ENCODE results near the gene WWC2.

DNA sequence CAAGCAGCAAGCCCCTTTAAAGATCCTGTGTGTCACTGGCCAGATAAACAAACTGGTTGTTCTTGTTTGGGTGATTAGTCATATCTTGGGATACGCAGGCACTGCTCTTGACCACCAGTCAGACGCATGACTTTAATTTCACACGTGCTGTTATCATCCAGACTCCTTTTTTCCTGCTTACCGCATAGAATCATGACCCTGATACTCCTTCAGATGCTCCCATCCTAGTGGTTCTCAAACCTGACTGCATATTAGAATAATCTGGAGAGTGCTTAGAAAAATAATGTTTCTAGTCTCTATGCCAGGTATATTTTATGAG, 142.2 kb downstream of the WWC2 start:
- TF ChIP-seq, protein P1, sequence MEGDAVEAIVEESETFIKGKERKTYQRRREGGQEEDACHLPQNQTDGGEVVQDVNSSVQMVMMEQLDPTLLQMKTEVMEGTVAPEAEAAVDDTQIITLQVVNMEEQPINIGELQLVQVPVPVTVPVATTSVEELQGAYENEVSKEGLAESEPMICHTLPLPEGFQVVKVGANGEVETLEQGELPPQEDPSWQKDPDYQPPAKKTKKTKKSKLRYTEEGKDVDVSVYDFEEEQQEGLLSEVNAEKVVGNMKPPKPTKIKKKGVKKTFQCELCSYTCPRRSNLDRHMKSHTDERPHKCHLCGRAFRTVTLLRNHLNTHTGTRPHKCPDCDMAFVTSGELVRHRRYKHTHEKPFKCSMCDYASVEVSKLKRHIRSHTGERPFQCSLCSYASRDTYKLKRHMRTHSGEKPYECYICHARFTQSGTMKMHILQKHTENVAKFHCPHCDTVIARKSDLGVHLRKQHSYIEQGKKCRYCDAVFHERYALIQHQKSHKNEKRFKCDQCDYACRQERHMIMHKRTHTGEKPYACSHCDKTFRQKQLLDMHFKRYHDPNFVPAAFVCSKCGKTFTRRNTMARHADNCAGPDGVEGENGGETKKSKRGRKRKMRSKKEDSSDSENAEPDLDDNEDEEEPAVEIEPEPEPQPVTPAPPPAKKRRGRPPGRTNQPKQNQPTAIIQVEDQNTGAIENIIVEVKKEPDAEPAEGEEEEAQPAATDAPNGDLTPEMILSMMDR (conservative IDR thresholded peaks at IDR 0.05; ENCODE audit: low read depth, low read length) = no peak
- TF ChIP-seq EZH2 (IDR thresholded peaks at IDR 0.05; ENCODE audit: borderline replicate concordance, low read depth, low read length, poor library complexity, severe bottlenecking) = no peak
